Measurements from ENCODE around the gene P4HB. TPM values are rescaled to one million over a fixed set of nuclear protein-coding genes. Genes with fewer than 3 reads are reported as not detected.

P4HB gene
- total RNA-seq, 1 experiment from 2014 or later: 958 TPM

GRCh38 chr17:81851423-81851822 is 8.9 kb downstream of the P4HB start:
- no TSS peak for BruUV-seq (replicated peaks)
- peaks cover 96% of the 10 kb centered on the region for H3K36me3 Mint-ChIP-seq (ENCODE audit: insufficient read depth, unreplicated experiment)
- CTCF ChIA-PET: interaction anchor here (0.7 kb wide), 1 partner anchor 1156 kb away, joined by 3 read pairs; no protein-coding TSS in a partner anchor

GRCh38 chr17:81849457-81849856 is 10.9 kb downstream of the P4HB start:
- intact Hi-C loops (cut with micrococcal nuclease; ENCODE audit: unreplicated experiment): no loop called here
- TF ChIP-seq CTCF (IDR thresholded peaks at IDR 0.05; ENCODE audit: insufficient read depth in 1 of 2, low read depth in 1 of 2, low read length in 1 of 2, severe bottlenecking in 1 of 2, unreplicated experiment in 1 of 2): no peak
- H3K9me3 Mint-ChIP-seq (ENCODE audit: unreplicated experiment): no peaks in the 10 kb centered on the region
- DNase-seq: no peak
- H3K4me3 Mint-ChIP-seq (ENCODE audit: unreplicated experiment): no peak overlapping the region
- H3K27ac Mint-ChIP-seq (ENCODE audit: unreplicated experiment): no peak overlapping the region
- no peaks in the 10 kb centered on the region for H3K27me3 Mint-ChIP-seq (ENCODE audit: insufficient read depth, unreplicated experiment)
- H3K36me3 Mint-ChIP-seq (ENCODE audit: insufficient read depth, unreplicated experiment): peaks cover 96% of the 10 kb centered on the region
- Histone ChIP-seq H3K4me3 (ENCODE audit: low read depth, low read length) (no peak overlapping the region), H3K27me3 (replicated peaks; ENCODE audit: control insufficient read depth, insufficient read depth, low read length) (no peaks in the 10 kb centered on the region), H3K4me1 (no peaks in the 10 kb centered on the region), H3K9me3 (no peaks in the 10 kb centered on the region), H3K36me3 (ENCODE audit: control insufficient read depth, insufficient read depth, low read length) (peaks cover 3% of the 10 kb centered on the region; the same call in 1 of the 2 replicates)
- BruUV-seq (replicated peaks): no TSS peak
- H3K4me1 Mint-ChIP-seq (ENCODE audit: low read depth, unreplicated experiment): no peaks in the 10 kb centered on the region
- ChIA-PET CTCF (no interaction called here), POLR2A (interaction anchor here (0.6 kb wide), 1 partner anchor 22 kb away, joined by 4 read pairs; the partner anchor contains the start of gene ARHGDIA)

More at GRCh38 chr17:81851423-81851822, 8.9 kb downstream of the P4HB start:
- Histone ChIP-seq H3K27me3 (replicated peaks; ENCODE audit: control insufficient read depth, insufficient read depth, low read length) (no peaks in the 10 kb centered on the region), H3K36me3 (ENCODE audit: control insufficient read depth, insufficient read depth, low read length) (peaks cover 6% of the 10 kb centered on the region), H3K9me3 (no peaks in the 10 kb centered on the region), H3K4me3 (ENCODE audit: low read depth, low read length) (no peak overlapping the region), H3K4me1 (no peaks in the 10 kb centered on the region)
- no peak overlapping the region for H3K4me3 Mint-ChIP-seq (ENCODE audit: unreplicated experiment)
- TF ChIP-seq CTCF (IDR thresholded peaks at IDR 0.05; ENCODE audit: insufficient read depth in 1 of 2, low read depth in 1 of 2, low read length in 1 of 2, severe bottlenecking in 1 of 2, unreplicated experiment in 1 of 2): no peak
- POLR2A ChIA-PET: no interaction called here
- H3K4me1 Mint-ChIP-seq (ENCODE audit: low read depth, unreplicated experiment): no peaks in the 10 kb centered on the region
- no peaks in the 10 kb centered on the region for H3K27me3 Mint-ChIP-seq (ENCODE audit: insufficient read depth, unreplicated experiment)
- H3K27ac Mint-ChIP-seq (ENCODE audit: unreplicated experiment): no peak overlapping the region
- intact Hi-C loops (cut with micrococcal nuclease; ENCODE audit: unreplicated experiment): no loop called here
- no peak for DNase-seq
- no peaks in the 10 kb centered on the region for H3K9me3 Mint-ChIP-seq (ENCODE audit: unreplicated experiment)

GRCh38 chr17:81846743-81847689 is 13.3 kb downstream of the P4HB start:
- no TSS peak for BruUV-seq (replicated peaks)
- H3K36me3 ChIP-seq (ENCODE audit: control insufficient read depth, insufficient read depth, low read length): peaks cover 3% of the 10 kb centered on the region; the same call in 1 of the 2 replicates
- Mint-ChIP-seq H3K27me3 (ENCODE audit: insufficient read depth, unreplicated experiment) (no peaks in the 10 kb centered on the region), H3K36me3 (ENCODE audit: insufficient read depth, unreplicated experiment) (peaks cover 95% of the 10 kb centered on the region), H3K4me3 (ENCODE audit: unreplicated experiment) (no peak overlapping the region), H3K9me3 (ENCODE audit: unreplicated experiment) (no peaks in the 10 kb centered on the region), H3K27ac (ENCODE audit: unreplicated experiment) (no peak overlapping the region), H3K4me1 (ENCODE audit: low read depth, unreplicated experiment) (no peaks in the 10 kb centered on the region)
- intact Hi-C loops (cut with micrococcal nuclease; ENCODE audit: unreplicated experiment): no loop called here
- ChIA-PET CTCF (no interaction called here), POLR2A (interaction anchor here (0.6 kb wide), 1 partner anchor 117 kb away, joined by 5 read pairs; no protein-coding TSS in a partner anchor)
- no peak for DNase-seq
- H3K27me3 ChIP-seq (replicated peaks; ENCODE audit: control insufficient read depth, insufficient read depth, low read length): no peaks in the 10 kb centered on the region
- no peaks in the 10 kb centered on the region for H3K4me1 ChIP-seq
- no peak overlapping the region for H3K4me3 ChIP-seq (ENCODE audit: low read depth, low read length)
- TF ChIP-seq CTCF (IDR thresholded peaks at IDR 0.05; ENCODE audit: insufficient read depth in 1 of 2, low read depth in 1 of 2, low read length in 1 of 2, severe bottlenecking in 1 of 2, unreplicated experiment in 1 of 2): no peak
- H3K9me3 ChIP-seq: no peaks in the 10 kb centered on the region

All from Caco-2 (cell line).